ENCODE results near the gene CAPN2. TPM values are rescaled to one million over a fixed set of nuclear protein-coding genes. Genes with fewer than 3 reads are reported as not detected.
"Not testable (repeated sequence)": the region's sequence is repeated elsewhere in the genome, so short reads cannot be mapped to it uniquely, and the experiment has no call there.

The CAPN2 gene
- total RNA-seq, 1 donor from 2014 or later, result 431 TPM

GRCh38 chr1:223716302-223716862, 4.0 kb downstream of the CAPN2 start:
- no peak for DNase-seq (ENCODE audit: low spot score)

- DNase-seq (ENCODE audit: low spot score), result no peak
Measured at GRCh38 chr1:223717123-223717522, 4.8 kb downstream of the CAPN2 start.

GRCh38 chr1:223717695-223718363, 5.5 kb downstream of the CAPN2 start:
- no peak for DNase-seq (ENCODE audit: low spot score)

GRCh38 chr1:223718850-223719249, 6.5 kb downstream of the CAPN2 start:
- no peak for DNase-seq (ENCODE audit: low spot score)

- DNase-seq (ENCODE audit: low spot score), result peak; percentile 47
Measured at GRCh38 chr1:223720971-223721591, 8.7 kb downstream of the CAPN2 start.

GRCh38 chr1:223721658-223722607, 9.6 kb downstream of the CAPN2 start:
- DNase-seq (ENCODE audit: low spot score), result no peak

- no peak for DNase-seq (ENCODE audit: low spot score)
Measured at GRCh38 chr1:223723351-223723904, 11.1 kb downstream of the CAPN2 start.

- DNase-seq (ENCODE audit: low spot score), result no peak
Measured at GRCh38 chr1:223724376-223724775, 12.0 kb downstream of the CAPN2 start.

GRCh38 chr1:223725578-223725977, 13.2 kb downstream of the CAPN2 start:
- no peak for DNase-seq (ENCODE audit: low spot score)

- peak; percentile 72 for DNase-seq (ENCODE audit: low spot score)
Measured at GRCh38 chr1:223726380-223727001, 14.2 kb downstream of the CAPN2 start.

GRCh38 chr1:223727541-223727940, 15.2 kb downstream of the CAPN2 start:
- DNase-seq (ENCODE audit: low spot score), result no peak

GRCh38 chr1:223729906-223730305, 17.6 kb downstream of the CAPN2 start:
- DNase-seq (ENCODE audit: low spot score), result no peak

GRCh38 chr1:223730479-223731132, 18.3 kb downstream of the CAPN2 start:
- no peak for DNase-seq (ENCODE audit: low spot score)

GRCh38 chr1:223731133-223731770, 18.9 kb downstream of the CAPN2 start:
- peak; percentile 68 for DNase-seq (ENCODE audit: low spot score)

GRCh38 chr1:223732993-223733798, 20.9 kb downstream of the CAPN2 start:
- no peak for DNase-seq (ENCODE audit: low spot score)

GRCh38 chr1:223733898-223734852, 21.8 kb downstream of the CAPN2 start:
- peak; percentile 42 for DNase-seq (ENCODE audit: low spot score)

GRCh38 chr1:223736638-223737037, 24.3 kb downstream of the CAPN2 start:
- DNase-seq (ENCODE audit: low spot score), result not testable (repeated sequence)

- no peak for DNase-seq (ENCODE audit: low spot score)
Measured at GRCh38 chr1:223737342-223737741, 25.0 kb downstream of the CAPN2 start.

Measured in mucosa of gallbladder (tissue), 1 donor.